Neutrophil (primary cell): ENCODE measurements around the gene RAET1L.

ENCODE experiments used
- H3K27ac ChIP-seq: fragments of 200-600 bp; sonication (generic); 2 replicates; pipeline ENCODE4 v1.5.1; 2016; ENCODE audit warnings: mild to moderate bottlenecking, moderate library complexity
- H3K27me3 ChIP-seq: fragments of 200-600 bp; sonication (generic); 2 replicates; pipeline ENCODE4 v1.6.0; 2016; ENCODE audit warnings: mild to moderate bottlenecking
- H3K36me3 ChIP-seq: fragments of 200-600 bp; sonication (generic); 2 replicates; pipeline ENCODE4 v1.5.1; 2017
- H3K4me1 ChIP-seq, 2 experiments: fragments of 200-600 bp in 1 of 2; sonication (generic) in 1 of 2; 1 replicate in 1 of 2; 2 replicates in 1 of 2; pipeline versions ENCODE4 v1.5.1 to v1.6.1; 2013 to 2016; ENCODE audit warnings: low read depth in 1 of 2, low read length in 1 of 2, mild to moderate bottlenecking in 1 of 2, moderate library complexity in 1 of 2; ENCODE audit not compliant: control insufficient read depth in 1 of 2, insufficient read depth in 1 of 2
- H3K4me3 ChIP-seq, 2 experiments: fragments of 200-600 bp in 1 of 2; sonication (generic) in 1 of 2; 1 replicate in 1 of 2; 2 replicates in 1 of 2; pipeline ENCODE4 v1.5.1; 2013 to 2016; ENCODE audit warnings: low read depth in 1 of 2, low read length in 1 of 2, mild to moderate bottlenecking in 1 of 2, moderate library complexity in 1 of 2
- H3K9me3 ChIP-seq: fragments of 200-600 bp; sonication (generic); 2 replicates; pipeline ENCODE4 v1.5.1; 2016
- CTCF ChIP-seq: fragments of 200-600 bp; sonication (generic); IDR thresholded peaks from 2 replicates; pipeline ENCODE4 v1.5.1; 2016; ENCODE audit warnings: antibody characterized with exemption

The RAET1L gene

GRCh38 chr6:150058986-150059385 lies 33.7 kb upstream of the RAET1L start:
- Histone ChIP-seq H3K36me3 (no peaks in the 10 kb centered on the region), H3K9me3 (no peaks in the 10 kb centered on the region), H3K27me3 (peaks cover 40% of the 10 kb centered on the region), H3K4me1 (no peaks in the 10 kb centered on the region), H3K27ac (no peak overlapping the region), H3K4me3 (no peak overlapping the region)
- TF ChIP-seq CTCF, result no peak

GRCh38 chr6:150058231-150058792 lies 33.0 kb upstream of the RAET1L start:
- no peak overlapping the region for H3K27ac ChIP-seq
- H3K4me3 ChIP-seq, result no peak overlapping the region
- H3K36me3 ChIP-seq, result no peaks in the 10 kb centered on the region
- TF ChIP-seq CTCF, result no peak
- H3K9me3 ChIP-seq, result no peaks in the 10 kb centered on the region
- H3K4me1 ChIP-seq, result no peaks in the 10 kb centered on the region
- peaks cover 46% of the 10 kb centered on the region for H3K27me3 ChIP-seq

GRCh38 chr6:150057501-150057951 lies 32.2 kb upstream of the RAET1L start:
- H3K4me1 ChIP-seq, result no peaks in the 10 kb centered on the region
- no peak for TF ChIP-seq CTCF
- peaks cover 50% of the 10 kb centered on the region for H3K27me3 ChIP-seq
- H3K4me3 ChIP-seq, result no peak overlapping the region
- H3K27ac ChIP-seq, result no peak overlapping the region
- no peaks in the 10 kb centered on the region for H3K36me3 ChIP-seq
- H3K9me3 ChIP-seq, result no peaks in the 10 kb centered on the region

GRCh38 chr6:150056916-150057315 lies 31.6 kb upstream of the RAET1L start:
- no peak overlapping the region for H3K4me3 ChIP-seq
- no peaks in the 10 kb centered on the region for H3K36me3 ChIP-seq
- no peak for TF ChIP-seq CTCF
- H3K9me3 ChIP-seq, result no peaks in the 10 kb centered on the region
- no peaks in the 10 kb centered on the region for H3K4me1 ChIP-seq
- peaks cover 55% of the 10 kb centered on the region for H3K27me3 ChIP-seq
- H3K27ac ChIP-seq, result no peak overlapping the region

GRCh38 chr6:150056156-150056555 lies 30.8 kb upstream of the RAET1L start:
- peaks cover 55% of the 10 kb centered on the region for H3K27me3 ChIP-seq
- no peaks in the 10 kb centered on the region for H3K4me1 ChIP-seq
- H3K36me3 ChIP-seq, result no peaks in the 10 kb centered on the region
- H3K9me3 ChIP-seq, result no peaks in the 10 kb centered on the region
- no peak overlapping the region for H3K4me3 ChIP-seq
- TF ChIP-seq CTCF, result no peak
- no peak overlapping the region for H3K27ac ChIP-seq

GRCh38 chr6:150055131-150055530 lies 29.8 kb upstream of the RAET1L start:
- H3K27me3 ChIP-seq, result peaks cover 57% of the 10 kb centered on the region
- no peaks in the 10 kb centered on the region for H3K36me3 ChIP-seq
- H3K4me1 ChIP-seq, result no peaks in the 10 kb centered on the region
- TF ChIP-seq CTCF, result no peak
- no peaks in the 10 kb centered on the region for H3K9me3 ChIP-seq
- no peak overlapping the region for H3K4me3 ChIP-seq
- no peak overlapping the region for H3K27ac ChIP-seq
